Breast epithelium (tissue), 3 donors: Measurements from ENCODE around the gene ONECUT2.

ENCODE experiments used
- CTCF ChIP-seq, 3 donors: fragments of 450-650 bp; IDR thresholded peaks; one replicate each; pipeline ENCODE4 v1.5.1; 2016 to 2017; ENCODE audit warnings: antibody characterized with exemption in 3 of 3, mild to moderate bottlenecking in 3 of 3, moderate library complexity in 3 of 3
- POLR2A ChIP-seq: fragments of 450-650 bp; IDR thresholded peaks from one replicate; pipeline ENCODE4 v1.6.1; 2016; ENCODE audit warnings: antibody characterized with exemption, mild to moderate bottlenecking, moderate library complexity
- POLR2AphosphoS5 ChIP-seq, 3 donors: sonication (generic); formaldehyde crosslinking; IDR thresholded peaks; one replicate each; pipeline ENCODE4 v1.6.1; 2017; ENCODE audit warnings: antibody characterized with exemption in 3 of 3

DNA sequence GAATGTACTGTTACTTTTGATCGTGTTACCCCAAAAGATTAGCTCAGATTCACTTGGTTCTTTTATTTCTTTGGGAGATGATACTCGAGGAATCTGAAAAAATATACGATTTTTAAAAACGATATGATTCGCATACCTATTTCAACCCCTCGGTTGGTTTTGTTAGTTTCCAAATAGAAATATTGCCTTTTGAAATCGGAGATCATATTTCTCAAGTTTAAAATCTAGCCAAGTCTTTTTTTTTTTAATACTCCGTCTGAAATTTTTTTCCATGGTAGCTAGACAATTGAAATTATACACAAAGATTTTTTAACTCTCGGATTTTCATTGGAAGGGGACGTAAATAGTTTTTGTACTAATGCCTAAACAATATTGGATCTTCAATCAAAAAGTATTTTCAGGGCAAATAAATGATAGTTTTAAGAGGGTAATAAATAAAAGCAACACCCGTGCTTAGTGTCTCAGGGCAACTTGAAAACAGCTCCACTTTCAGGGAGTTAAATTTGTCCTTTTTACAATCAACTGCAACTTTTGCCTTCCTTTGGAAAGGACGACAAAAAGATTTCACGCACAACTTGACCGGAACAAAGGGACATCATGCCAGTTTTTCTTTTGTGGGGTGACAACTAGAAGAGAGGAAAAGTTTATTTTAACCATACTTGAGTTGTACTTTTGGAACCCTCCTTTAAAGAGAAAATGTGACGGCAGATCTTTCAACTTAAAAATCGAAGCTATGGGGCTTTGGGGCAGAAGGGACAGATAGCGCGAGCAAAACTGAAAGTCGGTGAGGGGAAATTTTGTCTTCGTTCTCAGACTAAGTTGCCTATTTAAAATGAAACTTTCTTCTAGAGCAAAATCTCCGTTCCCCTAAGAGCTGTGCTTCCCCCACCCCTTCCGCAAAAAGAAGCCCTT lies 5.8 kb upstream of the ONECUT2 start:
- TF ChIP-seq POLR2A = no peak
- TF ChIP-seq CTCF (IDR thresholded peaks at IDR 0.05) = no peak
- TF ChIP-seq POLR2AphosphoS5 (IDR thresholded peaks at IDR 0.05) = no peak
